ENCODE results near the gene FHL3. TPM values are rescaled to one million over a fixed set of nuclear protein-coding genes. Genes with fewer than 3 reads are reported as not detected.

FHL3 gene
- polyA plus RNA-seq, 1 of the 3 experiments (the other 2 are of a cell fraction): 6.8 TPM

- peak; percentile 69 for TF ChIP-seq RAD21 (IDR thresholded peaks at IDR 0.05; ENCODE audit: low read length)
- peak; percentile 45 for TF ChIP-seq SMC3 (IDR thresholded peaks at IDR 0.05; ENCODE audit: low read depth, low read length)
- TF ChIP-seq, protein P1, sequence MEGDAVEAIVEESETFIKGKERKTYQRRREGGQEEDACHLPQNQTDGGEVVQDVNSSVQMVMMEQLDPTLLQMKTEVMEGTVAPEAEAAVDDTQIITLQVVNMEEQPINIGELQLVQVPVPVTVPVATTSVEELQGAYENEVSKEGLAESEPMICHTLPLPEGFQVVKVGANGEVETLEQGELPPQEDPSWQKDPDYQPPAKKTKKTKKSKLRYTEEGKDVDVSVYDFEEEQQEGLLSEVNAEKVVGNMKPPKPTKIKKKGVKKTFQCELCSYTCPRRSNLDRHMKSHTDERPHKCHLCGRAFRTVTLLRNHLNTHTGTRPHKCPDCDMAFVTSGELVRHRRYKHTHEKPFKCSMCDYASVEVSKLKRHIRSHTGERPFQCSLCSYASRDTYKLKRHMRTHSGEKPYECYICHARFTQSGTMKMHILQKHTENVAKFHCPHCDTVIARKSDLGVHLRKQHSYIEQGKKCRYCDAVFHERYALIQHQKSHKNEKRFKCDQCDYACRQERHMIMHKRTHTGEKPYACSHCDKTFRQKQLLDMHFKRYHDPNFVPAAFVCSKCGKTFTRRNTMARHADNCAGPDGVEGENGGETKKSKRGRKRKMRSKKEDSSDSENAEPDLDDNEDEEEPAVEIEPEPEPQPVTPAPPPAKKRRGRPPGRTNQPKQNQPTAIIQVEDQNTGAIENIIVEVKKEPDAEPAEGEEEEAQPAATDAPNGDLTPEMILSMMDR (IDR thresholded peaks at IDR 0.05): peak; percentile 77
- TF ChIP-seq SIN3A (IDR thresholded peaks at IDR 0.05; ENCODE audit: borderline replicate concordance, low read depth, low read length): no peak
- H2AFZ ChIP-seq (ENCODE audit: low read depth): no peak overlapping the region
- no peak overlapping the region for H3K9ac ChIP-seq
- H3K9me3 ChIP-seq: no peaks in the 10 kb centered on the region
- POLR2A ChIA-PET: interaction anchor here (0.5 to 0.6 kb wide), 2 partner anchors 213 to 473 kb away, joined by 3 read pairs; no protein-coding TSS in a partner anchor
- no peak overlapping the region for H3K4me3 ChIP-seq (ENCODE audit: low read depth in 2 of 2, low read length in 1 of 2)
- no peak for DNase-seq
- H3K36me3 ChIP-seq (replicated peaks in 1 of 2; ENCODE audit: control insufficient read depth in 1 of 2, insufficient read depth in 2 of 2, low read length in 1 of 2): peaks cover 75 to 77% of the 10 kb centered on the region in 2 experiments
- H4K20me1 ChIP-seq (ENCODE audit: insufficient read depth): no peaks in the 10 kb centered on the region
- H3K4me1 ChIP-seq (ENCODE audit: control insufficient read depth in 1 of 2, insufficient read depth in 2 of 2, low read depth in 1 of 2, low read length in 1 of 2): peaks cover 3 to 21% of the 10 kb centered on the region in 2 experiments; a peak in 2 of 4 replicates
- H3K9me2 ChIP-seq: no peaks in the 10 kb centered on the region
- no peak overlapping the region for H3K27ac ChIP-seq (ENCODE audit: low read depth in 2 of 2, low read length in 1 of 2)
- H3K79me2 ChIP-seq (ENCODE audit: insufficient read depth): peaks cover 59% of the 10 kb centered on the region
- H3K4me2 ChIP-seq: no peak overlapping the region
- no peaks in the 10 kb centered on the region for H3K27me3 ChIP-seq (ENCODE audit: insufficient read depth)
- CTCF ChIA-PET: interaction anchor here (0.7 to 6.0 kb wide), 18 partner anchors 8 to 817 kb away, joined by 3 to 32 read pairs (median 4); partner anchors contain the start of genes POU3F1 and SF3A3
- peaks cover 11% of the 10 kb centered on the region for H3F3A ChIP-seq (replicated peaks; ENCODE audit: insufficient read depth)
- 86% methylated on average over 6 of the region's 6 CpGs for WGBS (ENCODE audit: low lambda C conversion rate)
Measured at GRCh38 chr1:38018864-38019343, 13.6 kb upstream of the FHL3 start.

- H3K27me3 ChIP-seq (ENCODE audit: insufficient read depth): no peaks in the 10 kb centered on the region
- peaks cover 3 to 22% of the 10 kb centered on the region in 2 experiments; a peak in 2 of 4 replicates for H3K4me1 ChIP-seq (ENCODE audit: control insufficient read depth in 1 of 2, insufficient read depth in 2 of 2, low read depth in 1 of 2, low read length in 1 of 2)
- no peak overlapping the region for H3K4me2 ChIP-seq
- DNase-seq: no peak
- H3K9ac ChIP-seq: no peak overlapping the region
- peak overlapping the region in 1 of 2 experiments; percentile 7; a peak in 1 of 4 replicates for H3K27ac ChIP-seq (ENCODE audit: low read depth in 2 of 2, low read length in 1 of 2)
- no peak overlapping the region for H3K4me3 ChIP-seq (ENCODE audit: low read depth in 2 of 2, low read length in 1 of 2)
- TF ChIP-seq PBX3 (IDR thresholded peaks at IDR 0.05) (no peak), CHD2 (IDR thresholded peaks at IDR 0.05; ENCODE audit: low read length, partially characterized antibody) (no peak), IRF3 (IDR thresholded peaks at IDR 0.05; ENCODE audit: low read depth, low read length) (no peak), FOXM1 (IDR thresholded peaks at IDR 0.05; ENCODE audit: low read depth) (no peak), USF1 (IDR thresholded peaks at IDR 0.05; ENCODE audit: borderline replicate concordance, low read depth) (no peak), NFIC (IDR thresholded peaks at IDR 0.05; ENCODE audit: borderline replicate concordance) (no peak), MEF2A (IDR thresholded peaks at IDR 0.05; ENCODE audit: borderline replicate concordance, low read depth) (no peak), SMC3 (IDR thresholded peaks at IDR 0.05; ENCODE audit: low read depth, low read length) (no peak), GABPA (IDR thresholded peaks at IDR 0.05; ENCODE audit: low read depth) (no peak), MXI1 (IDR thresholded peaks at IDR 0.05; ENCODE audit: low read depth, low read length) (no peak), NRF1 (IDR thresholded peaks at IDR 0.05; ENCODE audit: low read depth, low read length) (no peak), TCF12 (IDR thresholded peaks at IDR 0.05) (no peak), EP300 (IDR thresholded peaks at IDR 0.05; ENCODE audit: borderline replicate concordance in 1 of 2, low read depth in 1 of 2, low read length in 1 of 2) (no peak), RFX5 (IDR thresholded peaks at IDR 0.05; ENCODE audit: low read length) (no peak), ELF1 (IDR thresholded peaks at IDR 0.05) (no peak), EZH2phosphoT487 (IDR thresholded peaks at IDR 0.05; ENCODE audit: borderline replicate concordance, low read depth) (no peak), GATA2 (CRISPR knock-in tag; IDR thresholded peaks at IDR 0.05) (no peak)
- TF ChIP-seq, protein P2, sequence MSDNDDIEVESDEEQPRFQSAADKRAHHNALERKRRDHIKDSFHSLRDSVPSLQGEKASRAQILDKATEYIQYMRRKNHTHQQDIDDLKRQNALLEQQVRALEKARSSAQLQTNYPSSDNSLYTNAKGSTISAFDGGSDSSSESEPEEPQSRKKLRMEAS (IDR thresholded peaks at IDR 0.05; ENCODE audit: low read depth): no peak
- H4K20me1 ChIP-seq (ENCODE audit: insufficient read depth): no peaks in the 10 kb centered on the region
- H3K36me3 ChIP-seq (replicated peaks in 1 of 2; ENCODE audit: control insufficient read depth in 1 of 2, insufficient read depth in 2 of 2, low read length in 1 of 2): peaks cover 50 to 55% of the 10 kb centered on the region in 2 experiments
- peaks cover 7% of the 10 kb centered on the region for H3F3A ChIP-seq (replicated peaks; ENCODE audit: insufficient read depth)
- ChIA-PET POLR2A (no interaction called here), CTCF (interaction anchor here (1.3 to 5.5 kb wide), 3 partner anchors 11 to 819 kb away, joined by 3 to 52 read pairs (median 5); no protein-coding TSS in a partner anchor)
- 91% methylated on average over 6 of the region's 6 CpGs for WGBS (ENCODE audit: low lambda C conversion rate)
- peaks cover 71% of the 10 kb centered on the region for H3K79me2 ChIP-seq (ENCODE audit: insufficient read depth)
- H3K9me2 ChIP-seq: no peaks in the 10 kb centered on the region
- H2AFZ ChIP-seq (ENCODE audit: low read depth): no peak overlapping the region
- H3K9me3 ChIP-seq: no peaks in the 10 kb centered on the region
Measured at GRCh38 chr1:38015978-38016725, 10.8 kb upstream of the FHL3 start.
